ENCODE measurements around the gene KCNIP3.

KCNIP3 gene

GRCh38 chr2:95333888-95334338, 36.8 kb downstream of the KCNIP3 start:
- H3K4me3 Mint-ChIP-seq, result no peak overlapping the region
- H3K27ac Mint-ChIP-seq, result no peak overlapping the region
- H3K9me3 Mint-ChIP-seq, result no peaks in the 10 kb centered on the region
- H3K4me1 Mint-ChIP-seq (ENCODE audit: low read depth), result no peaks in the 10 kb centered on the region
- no peaks in the 10 kb centered on the region for H3K27me3 Mint-ChIP-seq
- H3K36me3 Mint-ChIP-seq (ENCODE audit: low read depth), result no peaks in the 10 kb centered on the region

GRCh38 chr2:95334916-95335641, 37.9 kb downstream of the KCNIP3 start:
- Mint-ChIP-seq H3K4me3 (no peak overlapping the region), H3K4me1 (ENCODE audit: low read depth) (no peaks in the 10 kb centered on the region), H3K27ac (no peak overlapping the region), H3K36me3 (ENCODE audit: low read depth) (no peaks in the 10 kb centered on the region), H3K27me3 (peaks cover 4% of the 10 kb centered on the region), H3K9me3 (no peaks in the 10 kb centered on the region)

- Mint-ChIP-seq H3K4me1 (ENCODE audit: low read depth) (no peaks in the 10 kb centered on the region), H3K36me3 (ENCODE audit: low read depth) (no peaks in the 10 kb centered on the region)
These were observed 39.3 kb downstream of the KCNIP3 start for GRCh38 chr2:95336406-95336805.

GRCh38 chr2:95337829-95338228, 40.7 kb downstream of the KCNIP3 start:
- Mint-ChIP-seq H3K9me3 (no peaks in the 10 kb centered on the region), H3K27me3 (peaks cover 13% of the 10 kb centered on the region)

More at GRCh38 chr2:95336406-95336805, 39.3 kb downstream of the KCNIP3 start:
- no peaks in the 10 kb centered on the region for H3K9me3 Mint-ChIP-seq
- H3K27ac Mint-ChIP-seq, result no peak overlapping the region
- peaks cover 7% of the 10 kb centered on the region for H3K27me3 Mint-ChIP-seq
- H3K4me3 Mint-ChIP-seq, result no peak overlapping the region

DNA sequence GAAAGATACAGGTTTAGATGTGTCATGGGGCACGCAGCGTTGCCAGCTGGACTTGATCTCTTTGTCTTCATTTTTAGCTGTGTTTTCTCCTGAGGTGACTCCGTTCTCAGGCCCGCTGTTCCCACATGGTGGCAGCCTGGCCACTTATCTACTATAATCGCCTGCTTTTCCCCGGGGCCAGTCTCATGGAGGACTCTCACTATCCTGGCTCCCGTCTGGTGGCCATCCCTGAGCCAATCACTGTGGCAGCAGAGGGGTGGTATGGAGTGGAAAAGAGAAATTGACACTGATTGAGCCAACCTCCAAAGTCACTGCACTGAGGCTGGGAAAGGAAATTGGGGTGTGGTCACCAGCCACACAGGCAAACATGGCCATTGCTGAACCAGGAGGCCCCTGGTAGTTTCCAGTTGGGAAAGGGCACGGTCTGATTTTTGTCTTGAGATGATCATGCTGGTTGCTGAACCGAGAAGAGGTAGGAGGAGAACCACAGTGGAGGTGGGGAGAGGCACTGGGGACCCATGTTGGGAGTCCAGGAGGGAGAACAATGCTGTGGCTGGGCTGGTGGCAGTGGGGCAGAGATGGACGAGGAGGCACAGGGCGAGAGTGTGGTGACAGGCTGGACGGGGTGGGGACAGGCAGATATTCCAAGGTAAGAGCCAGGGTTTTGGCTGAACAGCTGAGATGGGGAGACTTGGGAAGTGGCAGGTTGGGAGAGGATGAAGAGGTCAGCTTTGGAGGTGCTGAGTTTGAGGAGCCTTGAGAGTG, 45.6 kb downstream of the KCNIP3 start:
- Mint-ChIP-seq H3K36me3 (ENCODE audit: low read depth) (no peaks in the 10 kb centered on the region), H3K27me3 (peaks cover 41% of the 10 kb centered on the region), H3K27ac (no peak overlapping the region), H3K4me3 (no peak overlapping the region), H3K4me1 (ENCODE audit: low read depth) (peaks cover 3% of the 10 kb centered on the region), H3K9me3 (no peaks in the 10 kb centered on the region)

More at GRCh38 chr2:95337829-95338228, 40.7 kb downstream of the KCNIP3 start:
- Mint-ChIP-seq H3K4me3 (no peak overlapping the region), H3K27ac (no peak overlapping the region), H3K36me3 (ENCODE audit: low read depth) (no peaks in the 10 kb centered on the region), H3K4me1 (ENCODE audit: low read depth) (no peaks in the 10 kb centered on the region)

GRCh38 chr2:95343429-95344214, 46.5 kb downstream of the KCNIP3 start:
- Mint-ChIP-seq H3K36me3 (ENCODE audit: low read depth) (no peaks in the 10 kb centered on the region), H3K4me1 (ENCODE audit: low read depth) (peaks cover 3% of the 10 kb centered on the region), H3K27me3 (peaks cover 49% of the 10 kb centered on the region), H3K4me3 (no peak overlapping the region), H3K9me3 (no peaks in the 10 kb centered on the region), H3K27ac (no peak overlapping the region)

DNA sequence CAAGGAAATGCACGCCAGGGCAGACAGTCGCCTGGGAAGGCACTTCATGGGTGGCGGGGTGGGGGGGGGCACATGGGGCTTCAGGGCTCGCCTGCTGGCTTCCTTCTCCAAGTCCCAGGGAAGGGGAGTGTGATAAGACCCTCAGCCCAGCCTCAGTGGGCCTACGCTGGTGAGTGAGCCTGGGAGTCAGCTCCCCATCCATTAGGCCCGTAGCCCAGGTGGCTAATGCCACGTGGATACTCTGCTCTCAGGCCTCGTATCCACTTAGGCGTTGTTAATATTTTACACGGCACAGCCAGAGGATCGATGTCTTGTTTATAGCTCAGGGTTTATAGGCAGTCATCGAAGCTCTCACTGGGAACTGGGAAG, 47.1 kb downstream of the KCNIP3 start:
- Mint-ChIP-seq H3K9me3 (no peaks in the 10 kb centered on the region), H3K27ac (no peak overlapping the region), H3K36me3 (ENCODE audit: low read depth) (no peaks in the 10 kb centered on the region), H3K27me3 (peaks cover 49% of the 10 kb centered on the region), H3K4me3 (no peak overlapping the region), H3K4me1 (ENCODE audit: low read depth) (peaks cover 3% of the 10 kb centered on the region)

DNA sequence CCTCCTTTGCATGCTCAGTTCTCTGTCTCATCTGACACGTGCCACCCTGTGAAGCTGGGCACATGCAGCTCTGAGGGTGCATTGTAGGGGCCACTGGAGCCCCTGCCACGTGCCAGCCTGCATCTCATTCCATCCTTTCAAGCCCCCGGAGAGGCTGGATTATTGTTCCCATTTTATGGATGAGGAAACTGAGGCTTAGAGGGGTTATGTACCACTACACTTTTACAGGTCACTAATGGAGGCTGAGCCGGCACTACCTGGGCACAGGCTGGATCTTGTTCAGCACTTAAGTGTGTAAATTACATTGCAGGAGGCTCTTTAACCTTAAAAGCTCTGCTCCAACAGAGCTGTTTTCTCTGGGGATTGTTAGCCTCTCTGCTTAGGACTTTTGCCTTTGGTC, 47.5 kb downstream of the KCNIP3 start:
- Mint-ChIP-seq H3K27ac (no peak overlapping the region), H3K36me3 (ENCODE audit: low read depth) (no peaks in the 10 kb centered on the region), H3K4me3 (no peak overlapping the region), H3K9me3 (no peaks in the 10 kb centered on the region), H3K4me1 (ENCODE audit: low read depth) (peaks cover 3% of the 10 kb centered on the region), H3K27me3 (peaks cover 48% of the 10 kb centered on the region)

DNA sequence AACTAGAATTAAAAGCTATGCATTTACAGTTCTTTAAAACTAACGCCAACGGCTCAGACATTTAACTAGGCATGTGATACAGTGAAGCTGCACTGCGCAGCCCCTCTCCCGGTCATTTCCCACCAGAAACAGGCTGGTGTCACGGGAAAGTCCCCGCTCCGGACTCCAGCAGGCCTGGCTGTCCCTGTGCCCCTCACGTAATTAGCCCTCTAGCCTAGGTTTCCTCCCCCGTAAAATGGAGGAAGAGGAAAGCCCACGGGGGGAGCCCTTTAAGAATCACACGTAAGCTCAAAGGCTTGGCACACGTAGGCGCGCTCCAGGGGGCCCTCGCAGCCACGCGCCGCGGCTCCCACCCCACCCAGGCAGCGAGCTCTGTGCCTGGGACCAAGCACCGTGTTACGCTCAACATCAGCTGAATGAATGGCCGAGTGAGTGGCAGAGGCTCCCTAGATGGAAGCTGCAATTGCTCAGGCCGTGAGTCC, 48.0 kb downstream of the KCNIP3 start:
- Mint-ChIP-seq H3K9me3 (no peaks in the 10 kb centered on the region), H3K4me3 (peak overlapping the region; percentile 70), H3K36me3 (ENCODE audit: low read depth) (no peaks in the 10 kb centered on the region), H3K27ac (no peak overlapping the region), H3K27me3 (peaks cover 45% of the 10 kb centered on the region), H3K4me1 (ENCODE audit: low read depth) (peaks cover 3% of the 10 kb centered on the region)

DNA sequence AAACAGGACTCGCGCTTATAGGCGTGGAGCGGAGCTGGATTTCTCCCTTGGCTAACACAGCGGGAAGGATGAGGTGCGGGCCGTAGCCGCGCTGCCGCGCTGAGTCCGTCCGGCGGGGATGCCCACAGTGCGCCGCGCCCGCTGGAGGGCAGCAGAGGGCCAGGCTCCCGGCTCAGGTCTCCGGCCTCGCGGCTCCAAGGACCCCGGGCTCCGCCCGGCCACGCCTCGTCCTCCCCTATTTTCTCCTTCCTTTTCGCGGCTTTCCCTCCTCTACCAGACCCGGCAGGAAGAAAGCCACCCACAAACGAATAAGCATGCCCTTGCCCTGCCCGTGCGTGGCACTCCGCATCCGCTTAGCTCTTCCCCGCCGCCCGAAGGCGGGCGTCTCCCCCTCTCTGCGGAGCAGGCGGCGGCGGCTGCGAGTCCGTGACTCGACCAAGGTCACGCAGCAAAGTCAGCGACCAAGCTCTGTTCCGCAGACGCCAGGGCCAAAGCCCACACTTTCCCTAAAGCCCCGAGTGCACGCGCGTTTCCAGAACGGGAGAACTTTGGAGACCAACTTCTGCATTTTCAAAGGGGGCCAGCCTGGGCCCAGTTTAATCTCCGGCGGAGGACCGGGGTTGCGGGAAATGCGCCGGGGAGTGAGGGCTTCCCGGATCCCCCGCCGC, 48.5 kb downstream of the KCNIP3 start:
- no peaks in the 10 kb centered on the region for H3K9me3 Mint-ChIP-seq
- no peaks in the 10 kb centered on the region for H3K36me3 Mint-ChIP-seq (ENCODE audit: low read depth)
- no peak overlapping the region for H3K27ac Mint-ChIP-seq
- H3K4me1 Mint-ChIP-seq (ENCODE audit: low read depth), result peaks cover 3% of the 10 kb centered on the region
- H3K27me3 Mint-ChIP-seq, result peaks cover 45% of the 10 kb centered on the region
- H3K4me3 Mint-ChIP-seq, result peak overlapping the region; percentile 70

- Mint-ChIP-seq H3K4me3 (no peak overlapping the region), H3K36me3 (ENCODE audit: low read depth) (no peaks in the 10 kb centered on the region), H3K4me1 (ENCODE audit: low read depth) (peaks cover 3% of the 10 kb centered on the region), H3K27me3 (peaks cover 44% of the 10 kb centered on the region), H3K9me3 (no peaks in the 10 kb centered on the region), H3K27ac (no peak overlapping the region)
These were observed 49.1 kb downstream of the KCNIP3 start for GRCh38 chr2:95346231-95346737.

GRCh38 chr2:95346738-95347671, 49.9 kb downstream of the KCNIP3 start:
- no peaks in the 10 kb centered on the region for H3K36me3 Mint-ChIP-seq (ENCODE audit: low read depth)

More at GRCh38 chr2:95346738-95347671, 49.9 kb downstream of the KCNIP3 start:
- H3K9me3 Mint-ChIP-seq, result no peaks in the 10 kb centered on the region
- peaks cover 38% of the 10 kb centered on the region for H3K27me3 Mint-ChIP-seq
- no peak overlapping the region for H3K27ac Mint-ChIP-seq
- no peak overlapping the region for H3K4me3 Mint-ChIP-seq
- H3K4me1 Mint-ChIP-seq (ENCODE audit: low read depth), result peaks cover 3% of the 10 kb centered on the region
